CD4-positive, alpha-beta T cell (primary cell): ENCODE results near the gene RAP1GAP2. TPM values are rescaled to one million over a fixed set of nuclear protein-coding genes. Genes with fewer than 3 reads are reported as not detected.
"Not testable (repeated sequence)": the region's sequence is repeated elsewhere in the genome, so short reads cannot be mapped to it uniquely, and the experiment has no call there.

ENCODE experiments used
- ATAC-seq: fragments of 200-7000 bp; cut with Tn5 transposase; one replicate; pipeline ENCODE4 v1.10.0; 2022; ENCODE audit warnings: mild to moderate bottlenecking; ENCODE audit not compliant: poor library complexity
- CTCF ChIA-PET: fragments of 350-600 bp; sonication (Branson Sonifier 250); formaldehyde crosslinking; loops from one replicate; lab custom pipeline; 2021; ENCODE audit warnings: antibody characterized with exemption, inconsistent platforms; lab: Charles Lee
- POLR2A ChIA-PET: fragments of 350-600 bp; sonication (Branson Sonifier 250); formaldehyde crosslinking; loops from one replicate; lab custom pipeline; 2021; ENCODE audit warnings: antibody characterized with exemption, inconsistent platforms; lab: Charles Lee
- DNase-seq, 14 experiments: peaks; one replicate each; pipeline ENCODE4 v3.0.0-alpha.2; 2013 to 2020; ENCODE audit warnings: mixed read lengths in 2 of 14
- H3K27ac ChIP-seq, 2 donors: one replicate each; pipeline versions ENCODE4 v1.5.1 to v1.7.0; 2013; ENCODE audit warnings: low read length in 2 of 2, low read depth in 1 of 2, mild to moderate bottlenecking in 1 of 2
- H3K27me3 ChIP-seq, 2 experiments: 1 replicate in 1 of 2; 2 replicates in 1 of 2; pipeline versions ENCODE4 v1.6.1 to v1.7.0; 2013; ENCODE audit warnings: low read length in 2 of 2, control low read depth in 1 of 2, mild to moderate bottlenecking in 1 of 2, moderate library complexity in 1 of 2; ENCODE audit not compliant: insufficient read depth in 2 of 2, control insufficient read depth in 1 of 2
- H3K36me3 ChIP-seq: one replicate; pipeline ENCODE4 v1.6.1; 2013; ENCODE audit warnings: low read length, control low read depth; ENCODE audit not compliant: insufficient read depth
- H3K4me1 ChIP-seq: one replicate; pipeline ENCODE4 v1.6.1; 2013; ENCODE audit warnings: low read length, control low read depth; ENCODE audit not compliant: insufficient read depth
- H3K4me3 ChIP-seq: one replicate; pipeline ENCODE4 v1.5.1; 2013; ENCODE audit warnings: mild to moderate bottlenecking, low read length, moderate library complexity
- H3K9me3 ChIP-seq, 2 experiments: 1 replicate in 1 of 2; 2 replicates in 1 of 2; pipeline versions ENCODE4 v1.6.1 to v1.7.0; 2013; ENCODE audit warnings: low read length in 2 of 2, mild to moderate bottlenecking in 2 of 2, control low read depth in 1 of 2, moderate library complexity in 1 of 2; ENCODE audit not compliant: control insufficient read depth in 1 of 2, insufficient read depth in 1 of 2
- H3K27ac Mint-ChIP-seq: one replicate; pipeline ENCODE4 v1.8.0; 2020; ENCODE audit warnings: mixed read lengths
- H3K27me3 Mint-ChIP-seq: one replicate; pipeline ENCODE4 v1.8.0; 2021; ENCODE audit warnings: mixed read lengths
- H3K36me3 Mint-ChIP-seq: one replicate; pipeline ENCODE4 v1.8.0; 2021; ENCODE audit warnings: low read depth, mixed read lengths
- H3K4me1 Mint-ChIP-seq: one replicate; pipeline ENCODE4 v1.8.0; 2021; ENCODE audit warnings: low read depth, mixed read lengths
- H3K4me3 Mint-ChIP-seq: one replicate; pipeline ENCODE4 v1.8.0; 2020; ENCODE audit warnings: mild to moderate bottlenecking, mixed read lengths
- H3K9me3 Mint-ChIP-seq: one replicate; pipeline ENCODE4 v1.8.0; 2020; ENCODE audit warnings: mixed read lengths
- CTCF ChIP-seq: fragments of 200-600 bp; IDR thresholded peaks from one replicate; pipeline ENCODE4 v1.8.0; 2022; ENCODE audit warnings: antibody characterized with exemption, mild to moderate bottlenecking
- intact Hi-C, 2 experiments: fragments of 100-400 bp; cut with DNase I in 1 of 2; cut with micrococcal nuclease in 1 of 2; formaldehyde crosslinking; loops; one replicate each; pipeline versions ENCODE4 v1.15.1 to v1.9.0; 2023 to 2025; cut with DNase I, micrococcal nuclease
- total RNA-seq, 174 experiments: library from RNA in 2 of 174; stranded (reverse) in 2 of 174; gene quantifications; one replicate each; pipeline ENCODE4 v1.2.3 and lab custom pipeline; 2021 to 2026

The RAP1GAP2 gene
- total RNA-seq, 2 experiments from 2014 or later, result 46.3 to 49.7 TPM

GRCh38 chr17:2780931-2781454, 15.2 kb upstream of the RAP1GAP2 start:
- DNase-seq, result no peak
- H3K4me3 Mint-ChIP-seq, result no peak overlapping the region
- H3K27me3 Mint-ChIP-seq, result peaks cover 22% of the 10 kb centered on the region
- ChIA-PET POLR2A (no interaction called here), CTCF (no interaction called here)
- no peaks in the 10 kb centered on the region for H3K36me3 Mint-ChIP-seq
- Histone ChIP-seq H3K27me3 (peaks cover 13 to 15% of the 10 kb centered on the region in 2 experiments), H3K4me1 (peaks cover 14% of the 10 kb centered on the region), H3K4me3 (no peak overlapping the region), H3K36me3 (no peaks in the 10 kb centered on the region), H3K27ac (no peak overlapping the region), H3K9me3 (peaks cover 0 to 7% of the 10 kb centered on the region in 2 experiments)
- intact Hi-C loops, result no loop called here
- no peak overlapping the region for H3K27ac Mint-ChIP-seq
- peaks cover 9% of the 10 kb centered on the region for H3K4me1 Mint-ChIP-seq
- TF ChIP-seq CTCF, result no peak
- no peaks in the 10 kb centered on the region for H3K9me3 Mint-ChIP-seq
- no peak for ATAC-seq

GRCh38 chr17:2781598-2781997, 14.6 kb upstream of the RAP1GAP2 start:
- intact Hi-C loops, ATAC-seq, H3K27ac ChIP-seq, H3K9me3 ChIP-seq, POLR2A ChIA-PET, DNase-seq, H3K4me3 Mint-ChIP-seq, H3K36me3 ChIP-seq, H3K27ac Mint-ChIP-seq, H3K36me3 Mint-ChIP-seq, H3K4me3 ChIP-seq, CTCF ChIA-PET, H3K9me3 Mint-ChIP-seq: not testable (repeated sequence)
- Mint-ChIP-seq H3K27me3 (peaks cover 21% of the 10 kb centered on the region), H3K4me1 (peaks cover 12% of the 10 kb centered on the region)
- Histone ChIP-seq H3K27me3 (peaks cover 9 to 12% of the 10 kb centered on the region in 2 experiments), H3K4me1 (peaks cover 17% of the 10 kb centered on the region)

GRCh38 chr17:2782055-2782454, 14.2 kb upstream of the RAP1GAP2 start:
- peaks cover 9% of the 10 kb centered on the region for H3K4me1 Mint-ChIP-seq
- no peak for TF ChIP-seq CTCF

More at GRCh38 chr17:2782055-2782454, 14.2 kb upstream of the RAP1GAP2 start:
- Mint-ChIP-seq H3K4me3 (no peak overlapping the region), H3K36me3 (no peaks in the 10 kb centered on the region), H3K27me3 (peaks cover 17% of the 10 kb centered on the region), H3K9me3 (no peaks in the 10 kb centered on the region), H3K27ac (no peak overlapping the region)
- Histone ChIP-seq H3K27ac (no peak overlapping the region), H3K36me3 (no peaks in the 10 kb centered on the region), H3K27me3 (peaks cover 5 to 9% of the 10 kb centered on the region in 2 experiments), H3K4me3 (no peak overlapping the region), H3K9me3 (peaks cover 0 to 5% of the 10 kb centered on the region in 2 experiments), H3K4me1 (peaks cover 17% of the 10 kb centered on the region)
- ChIA-PET CTCF (interaction anchor here (1.6 kb wide), 1 partner anchor 55 kb away, joined by 5 read pairs; no protein-coding TSS in a partner anchor), POLR2A (no interaction called here)
- intact Hi-C loops, result no loop called here
- ATAC-seq, result no peak
- DNase-seq, result no peak
